GM20000 (cell line): Measurements from ENCODE around the gene CSRP1.

Source experiments
- DNase-seq: peaks from one replicate; pipeline ENCODE4 v3.0.0; 2012; ENCODE audit warnings: low spot score
- CTCF ChIP-seq: IDR thresholded peaks from 2 replicates; pipeline ENCODE4 v1.5.1; 2012; ENCODE audit warnings: mild to moderate bottlenecking, control low read depth; ENCODE audit errors: extremely low read depth, missing control alignments

Gene CSRP1

GRCh38 chr1:201503397-201504176 lies 3.3 kb downstream of the CSRP1 start:
- TF ChIP-seq CTCF, result no peak
- no peak for DNase-seq

GRCh38 chr1:201502511-201502857 lies 4.4 kb downstream of the CSRP1 start:
- no peak for TF ChIP-seq CTCF
- no peak for DNase-seq

GRCh38 chr1:201501812-201502510 lies 5.0 kb downstream of the CSRP1 start:
- DNase-seq, result no peak
- TF ChIP-seq CTCF, result no peak

GRCh38 chr1:201501144-201501543 lies 5.8 kb downstream of the CSRP1 start:
- no peak for DNase-seq

GRCh38 chr1:201500670-201501120 lies 6.2 kb downstream of the CSRP1 start:
- no peak for DNase-seq
- no peak for TF ChIP-seq CTCF

More at GRCh38 chr1:201501144-201501543, 5.8 kb downstream of the CSRP1 start:
- no peak for TF ChIP-seq CTCF

- no peak for TF ChIP-seq CTCF
- no peak for DNase-seq
These were observed 6.9 kb downstream of the CSRP1 start for GRCh38 chr1:201499795-201500669.

GRCh38 chr1:201499191-201499590 lies 7.7 kb downstream of the CSRP1 start:
- no peak for DNase-seq
- TF ChIP-seq CTCF, result no peak
